Neutrophil (primary cell): ENCODE results near the gene TLE7.

Experiments used
- H3K27ac ChIP-seq: fragments of 200-600 bp; sonication (generic); 2 replicates; pipeline ENCODE4 v1.5.1; 2016; ENCODE audit warnings: mild to moderate bottlenecking, moderate library complexity
- H3K27me3 ChIP-seq: fragments of 200-600 bp; sonication (generic); 2 replicates; pipeline ENCODE4 v1.6.0; 2016; ENCODE audit warnings: mild to moderate bottlenecking
- H3K36me3 ChIP-seq: fragments of 200-600 bp; sonication (generic); 2 replicates; pipeline ENCODE4 v1.5.1; 2017
- H3K4me1 ChIP-seq, 2 experiments: fragments of 200-600 bp in 1 of 2; sonication (generic) in 1 of 2; 1 replicate in 1 of 2; 2 replicates in 1 of 2; pipeline versions ENCODE4 v1.5.1 to v1.6.1; 2013 to 2016; ENCODE audit warnings: low read depth in 1 of 2, low read length in 1 of 2, mild to moderate bottlenecking in 1 of 2, moderate library complexity in 1 of 2; ENCODE audit not compliant: control insufficient read depth in 1 of 2, insufficient read depth in 1 of 2
- H3K4me3 ChIP-seq, 2 experiments: fragments of 200-600 bp in 1 of 2; sonication (generic) in 1 of 2; 1 replicate in 1 of 2; 2 replicates in 1 of 2; pipeline ENCODE4 v1.5.1; 2013 to 2016; ENCODE audit warnings: low read depth in 1 of 2, low read length in 1 of 2, mild to moderate bottlenecking in 1 of 2, moderate library complexity in 1 of 2
- H3K9me3 ChIP-seq: fragments of 200-600 bp; sonication (generic); 2 replicates; pipeline ENCODE4 v1.5.1; 2016
- TF ChIP-seq, protein P1 (sequence below): fragments of 200-600 bp; sonication (generic); IDR thresholded peaks from 2 replicates; pipeline ENCODE4 v1.5.1; 2016; ENCODE audit warnings: antibody characterized with exemption

TLE7 gene

DNA sequence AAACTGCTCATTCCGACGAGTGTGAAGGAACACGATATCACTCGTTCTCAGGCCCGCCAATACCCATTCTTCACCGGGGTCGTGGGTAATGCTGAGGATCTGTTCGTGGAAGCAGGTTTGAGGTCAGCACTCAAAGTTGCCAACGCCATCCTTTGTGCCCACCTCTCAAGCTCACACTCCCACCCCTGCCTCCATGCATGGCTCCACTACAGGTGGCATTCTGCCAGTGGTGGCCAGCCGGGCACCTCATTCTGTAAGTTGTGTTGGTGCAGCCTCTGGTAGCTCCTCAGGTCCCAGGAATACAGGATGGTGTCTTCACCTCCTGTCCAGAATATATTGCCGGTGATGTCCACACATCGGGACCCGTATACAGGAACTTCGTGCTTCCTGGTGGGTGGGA, 10.7 kb downstream of the TLE7 start:
- no peak overlapping the region for H3K27ac ChIP-seq
- peaks cover 32% of the 10 kb centered on the region for H3K27me3 ChIP-seq
- no peaks in the 10 kb centered on the region for H3K9me3 ChIP-seq
- no peaks in the 10 kb centered on the region for H3K4me1 ChIP-seq
- TF ChIP-seq, protein P1, sequence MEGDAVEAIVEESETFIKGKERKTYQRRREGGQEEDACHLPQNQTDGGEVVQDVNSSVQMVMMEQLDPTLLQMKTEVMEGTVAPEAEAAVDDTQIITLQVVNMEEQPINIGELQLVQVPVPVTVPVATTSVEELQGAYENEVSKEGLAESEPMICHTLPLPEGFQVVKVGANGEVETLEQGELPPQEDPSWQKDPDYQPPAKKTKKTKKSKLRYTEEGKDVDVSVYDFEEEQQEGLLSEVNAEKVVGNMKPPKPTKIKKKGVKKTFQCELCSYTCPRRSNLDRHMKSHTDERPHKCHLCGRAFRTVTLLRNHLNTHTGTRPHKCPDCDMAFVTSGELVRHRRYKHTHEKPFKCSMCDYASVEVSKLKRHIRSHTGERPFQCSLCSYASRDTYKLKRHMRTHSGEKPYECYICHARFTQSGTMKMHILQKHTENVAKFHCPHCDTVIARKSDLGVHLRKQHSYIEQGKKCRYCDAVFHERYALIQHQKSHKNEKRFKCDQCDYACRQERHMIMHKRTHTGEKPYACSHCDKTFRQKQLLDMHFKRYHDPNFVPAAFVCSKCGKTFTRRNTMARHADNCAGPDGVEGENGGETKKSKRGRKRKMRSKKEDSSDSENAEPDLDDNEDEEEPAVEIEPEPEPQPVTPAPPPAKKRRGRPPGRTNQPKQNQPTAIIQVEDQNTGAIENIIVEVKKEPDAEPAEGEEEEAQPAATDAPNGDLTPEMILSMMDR, result no peak
- no peaks in the 10 kb centered on the region for H3K36me3 ChIP-seq
- no peak overlapping the region for H3K4me3 ChIP-seq

DNA sequence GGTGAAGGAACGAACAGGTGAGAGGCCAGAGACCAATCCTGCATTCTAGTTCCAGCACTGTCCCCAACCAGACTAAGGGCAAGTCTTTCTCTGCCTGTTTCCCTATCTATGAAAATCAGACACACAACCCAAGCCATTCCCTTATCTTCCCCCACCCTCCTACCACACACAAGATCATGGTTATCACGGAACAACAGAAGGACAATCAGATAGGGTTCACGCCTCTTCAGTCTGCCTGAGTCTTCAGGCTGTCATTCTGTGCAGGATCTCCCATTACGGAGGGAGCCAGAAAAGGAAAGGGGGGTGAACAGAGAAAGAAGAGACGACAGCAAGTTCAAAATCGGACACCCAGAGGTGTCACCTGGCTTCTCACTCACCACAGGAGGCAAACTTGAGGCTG, 11.1 kb downstream of the TLE7 start:
- Histone ChIP-seq H3K27ac (no peak overlapping the region), H3K36me3 (no peaks in the 10 kb centered on the region), H3K27me3 (peaks cover 36% of the 10 kb centered on the region), H3K4me3 (no peak overlapping the region), H3K4me1 (no peaks in the 10 kb centered on the region), H3K9me3 (no peaks in the 10 kb centered on the region)
- TF ChIP-seq, protein P1, result no peak

DNA sequence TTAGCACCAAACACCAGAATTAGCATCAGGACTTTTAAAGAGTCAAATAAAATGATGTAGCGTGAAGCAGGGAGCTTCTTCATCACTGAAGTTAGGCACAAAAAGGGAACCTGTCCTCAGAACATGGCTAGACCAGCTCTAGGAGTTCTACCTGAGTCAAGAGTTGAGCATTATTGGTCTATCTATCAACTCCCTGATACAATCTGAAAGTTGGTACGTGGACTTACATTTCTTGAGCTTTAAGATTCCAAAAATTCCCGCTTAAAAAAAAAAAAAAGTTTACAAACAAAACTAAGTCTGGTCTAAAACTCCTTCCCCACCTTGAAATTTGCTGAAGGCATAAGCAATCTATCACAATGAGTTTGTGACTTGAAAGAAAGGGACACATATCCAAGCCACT, 12.3 kb downstream of the TLE7 start:
- Histone ChIP-seq H3K9me3 (no peaks in the 10 kb centered on the region), H3K27ac (no peak overlapping the region), H3K27me3 (peaks cover 48% of the 10 kb centered on the region), H3K4me1 (no peaks in the 10 kb centered on the region), H3K36me3 (no peaks in the 10 kb centered on the region), H3K4me3 (no peak overlapping the region)
- TF ChIP-seq, protein P1, result no peak

DNA sequence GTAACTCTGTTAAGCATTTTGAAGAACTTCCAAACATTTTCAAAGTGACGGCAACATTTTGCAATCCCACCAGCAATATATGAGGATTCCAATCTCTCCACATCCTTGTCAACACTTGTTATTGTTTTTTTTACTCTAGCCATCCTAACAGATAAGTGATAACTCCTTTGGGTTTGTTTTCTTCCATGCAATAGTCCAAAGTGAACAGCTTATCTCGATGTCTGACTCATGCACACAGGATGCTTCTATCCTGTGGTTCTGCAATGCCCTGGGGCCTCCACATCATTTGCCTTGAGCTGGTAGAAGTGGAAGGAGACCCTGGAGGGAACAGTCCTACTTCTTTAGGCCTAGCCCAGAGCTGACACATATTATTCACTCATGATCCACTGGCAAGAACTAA, 13.0 kb downstream of the TLE7 start:
- Histone ChIP-seq H3K27me3 (peaks cover 55% of the 10 kb centered on the region), H3K4me3 (no peak overlapping the region), H3K9me3 (no peaks in the 10 kb centered on the region), H3K36me3 (no peaks in the 10 kb centered on the region), H3K27ac (no peak overlapping the region), H3K4me1 (no peaks in the 10 kb centered on the region)
- TF ChIP-seq, protein P1, result no peak

DNA sequence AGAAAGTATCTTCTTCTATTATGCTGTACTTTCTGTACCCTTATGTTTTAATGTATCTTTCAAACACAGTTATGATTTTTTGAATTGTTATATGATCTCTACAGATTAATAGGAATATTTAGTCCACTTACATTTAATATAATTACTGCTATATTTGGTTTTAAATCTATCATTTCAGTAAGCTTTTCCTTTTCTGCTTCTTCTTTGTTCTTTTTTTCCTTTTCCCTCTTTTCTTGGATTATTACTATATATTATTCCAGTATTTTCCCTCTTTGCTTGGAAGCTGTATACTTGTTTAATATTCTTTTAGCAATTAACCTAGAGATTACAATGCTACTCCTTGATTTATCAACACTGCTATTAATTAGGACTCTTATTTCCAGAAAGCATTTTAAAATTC, 13.5 kb downstream of the TLE7 start:
- Histone ChIP-seq H3K27me3 (peaks cover 60% of the 10 kb centered on the region), H3K9me3 (no peaks in the 10 kb centered on the region), H3K27ac (no peak overlapping the region), H3K4me1 (no peaks in the 10 kb centered on the region), H3K36me3 (no peaks in the 10 kb centered on the region), H3K4me3 (no peak overlapping the region)
- TF ChIP-seq, protein P1, result no peak
